Measurements from ENCODE around the gene STK16. TPM values are rescaled to one million over a fixed set of nuclear protein-coding genes. Genes with fewer than 3 reads are reported as not detected.
A peak's percentile ranks its signal among the peaks of the same experiment; 100 is the strongest.

Gene STK16
- total RNA-seq, 1 donor, result 31.8 TPM

GRCh38 chr2:219250049-219250781, 4.9 kb downstream of the STK16 start:
- Histone ChIP-seq H3K27me3 (ENCODE audit: insufficient read depth, low read length) (no peaks in the 10 kb centered on the region), H3K27ac (ENCODE audit: low read depth, low read length) (peak overlapping the region; percentile 88), H3K36me3 (ENCODE audit: insufficient read depth, low read length) (peaks cover 23% of the 10 kb centered on the region), H2AFZ (ENCODE audit: low read length) (no peak overlapping the region), H3K79me2 (ENCODE audit: insufficient read depth, low read length) (peaks cover 29% of the 10 kb centered on the region), H3K9me3 (ENCODE audit: low read depth, low read length) (no peaks in the 10 kb centered on the region), H3K4me2 (ENCODE audit: insufficient read depth, low read length) (peak overlapping the region; percentile 66), H3K4me3 (ENCODE audit: insufficient read depth, low read length) (peak overlapping the region; percentile 26), H4K20me1 (ENCODE audit: insufficient read depth, low read length) (no peaks in the 10 kb centered on the region), H3K4me1 (ENCODE audit: insufficient read depth, low read length) (peaks cover 70% of the 10 kb centered on the region)
- TF ChIP-seq, protein P1, sequence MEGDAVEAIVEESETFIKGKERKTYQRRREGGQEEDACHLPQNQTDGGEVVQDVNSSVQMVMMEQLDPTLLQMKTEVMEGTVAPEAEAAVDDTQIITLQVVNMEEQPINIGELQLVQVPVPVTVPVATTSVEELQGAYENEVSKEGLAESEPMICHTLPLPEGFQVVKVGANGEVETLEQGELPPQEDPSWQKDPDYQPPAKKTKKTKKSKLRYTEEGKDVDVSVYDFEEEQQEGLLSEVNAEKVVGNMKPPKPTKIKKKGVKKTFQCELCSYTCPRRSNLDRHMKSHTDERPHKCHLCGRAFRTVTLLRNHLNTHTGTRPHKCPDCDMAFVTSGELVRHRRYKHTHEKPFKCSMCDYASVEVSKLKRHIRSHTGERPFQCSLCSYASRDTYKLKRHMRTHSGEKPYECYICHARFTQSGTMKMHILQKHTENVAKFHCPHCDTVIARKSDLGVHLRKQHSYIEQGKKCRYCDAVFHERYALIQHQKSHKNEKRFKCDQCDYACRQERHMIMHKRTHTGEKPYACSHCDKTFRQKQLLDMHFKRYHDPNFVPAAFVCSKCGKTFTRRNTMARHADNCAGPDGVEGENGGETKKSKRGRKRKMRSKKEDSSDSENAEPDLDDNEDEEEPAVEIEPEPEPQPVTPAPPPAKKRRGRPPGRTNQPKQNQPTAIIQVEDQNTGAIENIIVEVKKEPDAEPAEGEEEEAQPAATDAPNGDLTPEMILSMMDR (IDR thresholded peaks at IDR 0.05; ENCODE audit: extremely low read depth, low read depth, low read length), result no peak
- no peak for DNase-seq (ENCODE audit: insufficient read length, low spot score, missing footprints)

GRCh38 chr2:219251656-219252055, 6.4 kb downstream of the STK16 start:
- Histone ChIP-seq H4K20me1 (ENCODE audit: insufficient read depth, low read length) (no peaks in the 10 kb centered on the region), H3K27ac (ENCODE audit: low read depth, low read length) (peak overlapping the region; percentile 52), H3K4me3 (ENCODE audit: insufficient read depth, low read length) (peak overlapping the region; percentile 80), H3K27me3 (ENCODE audit: insufficient read depth, low read length) (no peaks in the 10 kb centered on the region), H3K4me2 (ENCODE audit: insufficient read depth, low read length) (peak overlapping the region; percentile 93), H2AFZ (ENCODE audit: low read length) (no peak overlapping the region), H3K4me1 (ENCODE audit: insufficient read depth, low read length) (peaks cover 60% of the 10 kb centered on the region), H3K9me3 (ENCODE audit: low read depth, low read length) (no peaks in the 10 kb centered on the region), H3K79me2 (ENCODE audit: insufficient read depth, low read length) (peaks cover 14% of the 10 kb centered on the region), H3K36me3 (ENCODE audit: insufficient read depth, low read length) (peaks cover 23% of the 10 kb centered on the region)
- TF ChIP-seq, protein P1 (IDR thresholded peaks at IDR 0.05; ENCODE audit: extremely low read depth, low read depth, low read length), result no peak
- DNase-seq (ENCODE audit: insufficient read length, low spot score, missing footprints), result peak; percentile 93

DNA sequence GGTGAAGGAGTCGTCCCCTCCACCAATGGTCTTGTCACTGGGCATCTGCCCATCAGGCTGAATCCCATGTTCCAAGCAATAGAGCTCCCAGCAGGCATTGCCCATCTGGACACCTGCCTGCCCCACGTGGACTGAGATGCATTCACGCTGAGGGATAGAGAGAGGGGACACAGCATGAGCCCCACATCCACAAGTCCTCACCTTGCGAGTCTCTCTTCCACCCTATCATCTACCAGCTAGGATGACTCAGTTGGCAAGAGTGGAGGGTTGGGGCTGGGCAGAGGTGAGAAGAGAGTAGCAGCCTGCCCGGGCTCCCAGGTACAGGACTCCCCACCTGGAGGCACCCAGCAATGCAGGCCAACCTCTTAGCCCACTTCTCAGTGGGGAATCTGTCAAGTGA, 6.8 kb downstream of the STK16 start:
- H2AFZ ChIP-seq (ENCODE audit: low read length), result no peak overlapping the region
- H3K9me3 ChIP-seq (ENCODE audit: low read depth, low read length), result no peaks in the 10 kb centered on the region
- peak overlapping the region; percentile 52 for H3K27ac ChIP-seq (ENCODE audit: low read depth, low read length)
- TF ChIP-seq, protein P1 (IDR thresholded peaks at IDR 0.05; ENCODE audit: extremely low read depth, low read depth, low read length), result no peak
- H3K27me3 ChIP-seq (ENCODE audit: insufficient read depth, low read length), result no peaks in the 10 kb centered on the region
- peak overlapping the region; percentile 93 for H3K4me2 ChIP-seq (ENCODE audit: insufficient read depth, low read length)
- peak overlapping the region; percentile 80 for H3K4me3 ChIP-seq (ENCODE audit: insufficient read depth, low read length)
- peaks cover 60% of the 10 kb centered on the region for H3K4me1 ChIP-seq (ENCODE audit: insufficient read depth, low read length)
- peaks cover 20% of the 10 kb centered on the region for H3K36me3 ChIP-seq (ENCODE audit: insufficient read depth, low read length)
- peaks cover 10% of the 10 kb centered on the region for H3K79me2 ChIP-seq (ENCODE audit: insufficient read depth, low read length)
- no peaks in the 10 kb centered on the region for H4K20me1 ChIP-seq (ENCODE audit: insufficient read depth, low read length)
- DNase-seq (ENCODE audit: insufficient read length, low spot score, missing footprints), result no peak

GRCh38 chr2:219252570-219252899, 7.3 kb downstream of the STK16 start:
- H3K27me3 ChIP-seq (ENCODE audit: insufficient read depth, low read length), result no peaks in the 10 kb centered on the region
- H3K27ac ChIP-seq (ENCODE audit: low read depth, low read length), result peak overlapping the region; percentile 52
- H3K36me3 ChIP-seq (ENCODE audit: insufficient read depth, low read length), result peaks cover 16% of the 10 kb centered on the region
- no peaks in the 10 kb centered on the region for H4K20me1 ChIP-seq (ENCODE audit: insufficient read depth, low read length)
- peaks cover 60% of the 10 kb centered on the region for H3K4me1 ChIP-seq (ENCODE audit: insufficient read depth, low read length)
- H3K79me2 ChIP-seq (ENCODE audit: insufficient read depth, low read length), result peaks cover 5% of the 10 kb centered on the region
- peak overlapping the region; percentile 76 for H2AFZ ChIP-seq (ENCODE audit: low read length)
- DNase-seq (ENCODE audit: insufficient read length, low spot score, missing footprints), result peak; percentile 79
- TF ChIP-seq, protein P1 (IDR thresholded peaks at IDR 0.05; ENCODE audit: extremely low read depth, low read depth, low read length), result no peak
- peak overlapping the region; percentile 93 for H3K4me2 ChIP-seq (ENCODE audit: insufficient read depth, low read length)
- no peaks in the 10 kb centered on the region for H3K9me3 ChIP-seq (ENCODE audit: low read depth, low read length)
- peak overlapping the region; percentile 80 for H3K4me3 ChIP-seq (ENCODE audit: insufficient read depth, low read length)

Measured in osteoblast (primary cell).